HUDEP-2 (cell line): ENCODE measurements around the gene HOXC5.

Source experiments
- DNase-seq, 76 experiments: peaks; one replicate each; lab custom pipeline; 2025; ENCODE audit not compliant: unreplicated experiment in 76 of 76; lab: John Stamatoyannopoulos, UW

HOXC5 gene

GRCh38 chr12:54045401-54045800 lies 12.6 kb downstream of the HOXC5 start:
- no peak for DNase-seq

GRCh38 chr12:54045868-54046521 lies 13.1 kb downstream of the HOXC5 start:
- DNase-seq: no peak

- DNase-seq: no peak
Observed at GRCh38 chr12:54046809-54047159, 13.9 kb downstream of the HOXC5 start.

GRCh38 chr12:54047160-54047963 lies 14.5 kb downstream of the HOXC5 start:
- DNase-seq: no peak

GRCh38 chr12:54047964-54048303 lies 15.1 kb downstream of the HOXC5 start:
- DNase-seq: no peak

- no peak for DNase-seq
Observed at GRCh38 chr12:54048406-54049093, 15.7 kb downstream of the HOXC5 start.

GRCh38 chr12:54049108-54049507 lies 16.3 kb downstream of the HOXC5 start:
- DNase-seq: no peak

- DNase-seq: no peak
Observed at GRCh38 chr12:54050482-54050810, 17.6 kb downstream of the HOXC5 start.

GRCh38 chr12:54051026-54051842 lies 18.4 kb downstream of the HOXC5 start:
- DNase-seq: no peak

- DNase-seq: no peak
Observed at GRCh38 chr12:54051874-54052437, 19.1 kb downstream of the HOXC5 start.

- no peak for DNase-seq
Observed at GRCh38 chr12:54052438-54053002, 19.7 kb downstream of the HOXC5 start.

- DNase-seq: no peak
Observed at GRCh38 chr12:54053003-54053750, 20.3 kb downstream of the HOXC5 start.

- no peak for DNase-seq
Observed at GRCh38 chr12:54053751-54054741, 21.2 kb downstream of the HOXC5 start, which contains the start of gene HOXC4. TSS of gene HOXC4 (plus strand) at chr12:54053835. CDS start at chr12:54053923, 88 bp downstream.

GRCh38 chr12:54054742-54055194 lies 21.9 kb downstream of the HOXC5 start:
- no peak for DNase-seq

- DNase-seq: no peak
Observed at GRCh38 chr12:54055552-54055951, 22.7 kb downstream of the HOXC5 start.

GRCh38 chr12:54056110-54056509 lies 23.3 kb downstream of the HOXC5 start:
- no peak for DNase-seq

GRCh38 chr12:54058128-54058768 lies 25.4 kb downstream of the HOXC5 start:
- DNase-seq: no peak

GRCh38 chr12:54059668-54060067 lies 26.8 kb downstream of the HOXC5 start:
- DNase-seq: no peak
